NB4 (cell line): Measurements from ENCODE around the gene BSG.
"Not testable (repeated sequence)": the region's sequence is repeated elsewhere in the genome, so short reads cannot be mapped to it uniquely, and the experiment has no call there.

Experiments
- DNase-seq: peaks from one replicate; pipeline ENCODE4 v3.0.0; 2010; ENCODE audit warnings: low read depth
- H3K4me3 ChIP-seq: one replicate; pipeline ENCODE4 v1.5.1; 2011; ENCODE audit warnings: mild to moderate bottlenecking, low read depth, low read length, moderate library complexity
- CTCF ChIP-seq: IDR thresholded peaks from one replicate; pipeline ENCODE4 v1.5.1; 2012; ENCODE audit warnings: low read depth, low read length
- MYC ChIP-seq: IDR thresholded peaks from 2 replicates; pipeline ENCODE4 v1.6.1; 2011; ENCODE audit warnings: low read depth, low read length
- POLR2A ChIP-seq: IDR thresholded peaks from 2 replicates; pipeline ENCODE4 v1.6.1; 2011; ENCODE audit warnings: mild to moderate bottlenecking; ENCODE audit not compliant: insufficient read length; ENCODE audit errors: extremely low read depth
- TF ChIP-seq, protein P1 (sequence below): IDR thresholded peaks from 2 replicates; pipeline ENCODE4 v1.6.1; 2011; ENCODE audit warnings: low read depth, low read length

BSG gene

GRCh38 chr19:628168-628567, 55.8 kb downstream of the BSG start:
- no peak overlapping the region for H3K4me3 ChIP-seq
- DNase-seq: peak; percentile 30
- TF ChIP-seq POLR2A: no peak
- no peak for TF ChIP-seq MYC
- TF ChIP-seq CTCF: no peak
- TF ChIP-seq, protein P1, sequence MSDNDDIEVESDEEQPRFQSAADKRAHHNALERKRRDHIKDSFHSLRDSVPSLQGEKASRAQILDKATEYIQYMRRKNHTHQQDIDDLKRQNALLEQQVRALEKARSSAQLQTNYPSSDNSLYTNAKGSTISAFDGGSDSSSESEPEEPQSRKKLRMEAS: no peak

DNA sequence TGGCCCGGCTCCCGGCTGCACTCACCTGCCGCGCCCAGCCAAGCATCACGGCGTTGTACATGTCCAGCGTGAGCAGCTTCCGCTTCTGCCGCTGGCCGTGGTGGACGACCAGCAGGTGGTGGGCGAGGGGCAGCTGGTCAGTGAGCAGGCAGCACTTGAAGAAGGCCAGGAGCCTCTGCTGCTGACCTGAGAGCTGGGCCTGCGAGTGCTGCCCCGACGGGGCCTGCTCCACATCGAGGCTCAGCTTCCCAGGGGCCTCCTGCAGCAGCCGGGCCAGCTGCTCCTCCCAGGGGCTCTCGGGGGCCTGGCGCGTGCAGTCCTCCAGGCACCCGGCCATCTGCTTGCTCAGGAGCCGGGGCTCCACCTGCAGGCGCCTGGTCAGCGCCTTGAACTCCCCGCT, 57.1 kb downstream of the BSG start:
- not testable (repeated sequence) for H3K4me3 ChIP-seq, DNase-seq

- H3K4me3 ChIP-seq: no peak overlapping the region
- TF ChIP-seq CTCF: no peak
- TF ChIP-seq, protein P1: no peak
- TF ChIP-seq POLR2A: no peak
- no peak for TF ChIP-seq MYC
- DNase-seq: no peak
These were observed 57.7 kb downstream of the BSG start for GRCh38 chr19:629961-630714.

DNA sequence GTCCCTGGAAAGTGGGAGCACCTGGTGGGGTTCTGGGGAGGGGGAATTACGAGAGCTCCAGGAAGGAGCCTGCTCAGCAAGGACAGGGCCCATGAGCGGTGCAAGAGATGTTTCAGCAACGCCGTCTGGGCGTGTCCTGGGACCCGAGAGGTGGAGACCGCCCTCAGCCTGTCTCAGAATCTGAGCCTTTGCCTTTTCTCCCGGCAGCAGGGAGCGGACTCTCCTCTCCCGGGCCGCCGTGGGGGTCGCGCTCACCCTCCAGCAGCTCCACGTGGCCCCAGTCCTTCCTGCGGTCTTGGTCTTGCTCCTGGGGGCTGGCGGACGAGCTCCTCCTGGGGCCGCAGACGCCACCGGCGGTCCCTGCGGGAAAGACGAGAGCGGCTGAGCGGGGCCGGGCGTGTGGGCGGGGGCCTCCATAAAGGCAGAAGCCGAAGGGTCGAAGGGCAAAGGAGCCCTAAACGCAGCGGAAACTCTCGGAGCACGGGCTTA, 60.2 kb downstream of the BSG start:
- peak overlapping the region; percentile 79 for H3K4me3 ChIP-seq
- no peak for TF ChIP-seq CTCF
- TF ChIP-seq, protein P1: peak; percentile 54
- DNase-seq: peak; percentile 67
